ENCODE measurements around the gene IGLL5.
"Not testable (repeated sequence)": the region's sequence is repeated elsewhere in the genome, so short reads cannot be mapped to it uniquely, and the experiment has no call there.

The IGLL5 gene

GRCh38 chr22:22916952-22917290, 29.3 kb downstream of the IGLL5 start:
- DNase-seq: no peak

- no peak for DNase-seq
Measured at GRCh38 chr22:22917377-22917776, 29.8 kb downstream of the IGLL5 start.

GRCh38 chr22:22918297-22918965, 30.8 kb downstream of the IGLL5 start:
- DNase-seq: no peak

GRCh38 chr22:22919041-22919440, 31.4 kb downstream of the IGLL5 start:
- DNase-seq: no peak

- no peak for DNase-seq
Measured at GRCh38 chr22:22920104-22920654, 32.6 kb downstream of the IGLL5 start.

- no peak for DNase-seq
Measured at GRCh38 chr22:22920910-22921550, 33.4 kb downstream of the IGLL5 start.

GRCh38 chr22:22921575-22921974, 34.0 kb downstream of the IGLL5 start:
- DNase-seq: no peak

GRCh38 chr22:22922092-22922953, 34.7 kb downstream of the IGLL5 start:
- not testable (repeated sequence) for DNase-seq

- DNase-seq: no peak
Measured at GRCh38 chr22:22922954-22923319, 35.3 kb downstream of the IGLL5 start.

- DNase-seq: no peak
Measured at GRCh38 chr22:22923379-22923778, 35.8 kb downstream of the IGLL5 start.

GRCh38 chr22:22923930-22924329, 36.3 kb downstream of the IGLL5 start:
- DNase-seq: no peak

- no peak for DNase-seq
Measured at GRCh38 chr22:22924369-22925145, 36.9 kb downstream of the IGLL5 start.

- no peak for DNase-seq
Measured at GRCh38 chr22:22925146-22925804, 37.7 kb downstream of the IGLL5 start.

- no peak for DNase-seq
Measured at GRCh38 chr22:22925805-22926369, 38.3 kb downstream of the IGLL5 start.

GRCh38 chr22:22926370-22927195, 39.0 kb downstream of the IGLL5 start:
- no peak for DNase-seq

GRCh38 chr22:22927196-22927887, 39.7 kb downstream of the IGLL5 start:
- no peak for DNase-seq

- DNase-seq: no peak
Measured at GRCh38 chr22:22927888-22928665, 40.5 kb downstream of the IGLL5 start.

- peak; percentile 61 for DNase-seq
Measured at GRCh38 chr22:22928666-22929380, 41.2 kb downstream of the IGLL5 start.

All from left hindlimb (tissue), 1 donor.